NCI-H2107 treated with DMSO at 0.1 percent for 48 hours (cell line): ENCODE data around the gene CLCNKA.
"Not testable (repeated sequence)": the region's sequence is repeated elsewhere in the genome, so short reads cannot be mapped to it uniquely, and the experiment has no call there.

Source experiments
- DNase-seq: peaks from one replicate; lab custom pipeline; 2025; ENCODE audit not compliant: unreplicated experiment; lab: John Stamatoyannopoulos, UW

The CLCNKA gene

DNA sequence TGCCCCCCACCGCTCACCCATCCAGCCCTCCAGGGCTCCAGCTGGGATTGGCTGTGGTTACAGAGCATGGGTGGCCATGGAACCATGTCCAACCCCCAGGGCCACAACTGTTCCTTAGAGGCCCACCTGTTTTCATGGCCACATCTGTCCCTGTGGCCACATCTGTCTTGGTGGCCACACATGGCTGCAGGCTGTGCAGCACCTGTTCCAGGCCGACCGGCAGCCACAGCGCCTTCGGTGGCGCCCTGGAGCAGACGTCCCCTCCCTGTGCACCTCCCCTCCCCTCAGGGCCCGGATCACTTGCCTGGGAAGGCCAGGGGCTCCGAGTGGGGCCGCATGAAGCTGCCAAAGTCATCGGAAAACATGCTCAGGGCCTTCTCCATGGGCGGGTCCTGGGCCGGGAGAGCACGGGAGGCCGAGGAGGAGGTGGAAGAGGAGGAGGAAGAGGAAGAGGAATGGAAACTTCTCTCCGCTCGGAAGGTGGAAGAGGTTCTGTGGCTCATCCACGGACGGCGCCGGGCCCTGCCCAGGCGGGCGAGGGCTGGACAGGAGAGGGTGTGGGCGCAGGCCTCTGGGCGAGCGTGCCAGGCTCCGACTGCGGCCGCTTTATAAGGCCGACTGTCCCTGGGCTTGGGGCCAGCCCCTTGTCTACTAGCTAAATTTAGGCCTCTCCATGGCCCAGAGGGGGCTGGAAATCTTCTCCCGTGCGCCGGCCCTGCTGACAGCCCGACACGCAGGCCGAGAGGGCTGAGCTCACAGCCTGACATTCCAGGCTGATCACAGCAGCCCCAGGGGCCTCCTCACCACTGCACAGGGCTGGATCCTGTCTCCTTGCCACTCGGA lies 4.2 kb upstream of the CLCNKA start, which contains the start of gene HSPB7:
Gene HSPB7, minus strand, starts transcription at position 583 of the 843 bp plus-strand sequence. Its CDS starts 80 bp downstream, at position 503.
- DNase-seq = no peak

DNA sequence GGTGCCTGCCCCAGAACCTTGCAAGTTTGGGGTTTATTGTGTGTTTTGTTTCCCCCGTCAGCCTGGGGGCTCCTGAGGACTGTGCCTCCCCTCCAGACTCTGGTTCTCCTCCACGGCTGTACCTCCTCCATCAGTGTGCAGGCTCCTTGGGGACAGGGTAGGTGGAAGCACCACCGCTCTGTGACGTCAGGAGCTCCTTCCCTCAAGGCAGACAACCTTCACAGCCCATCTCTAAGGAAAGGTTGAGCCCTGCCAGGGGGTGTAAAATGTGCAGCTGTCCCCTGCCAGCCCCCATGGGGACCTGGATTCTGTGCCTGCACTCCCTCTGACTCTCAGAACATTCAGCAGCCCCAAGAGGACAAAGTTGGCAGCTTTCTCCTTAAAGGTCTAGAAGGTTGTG lies 3.5 kb upstream of the CLCNKA start:
- no peak for DNase-seq

DNA sequence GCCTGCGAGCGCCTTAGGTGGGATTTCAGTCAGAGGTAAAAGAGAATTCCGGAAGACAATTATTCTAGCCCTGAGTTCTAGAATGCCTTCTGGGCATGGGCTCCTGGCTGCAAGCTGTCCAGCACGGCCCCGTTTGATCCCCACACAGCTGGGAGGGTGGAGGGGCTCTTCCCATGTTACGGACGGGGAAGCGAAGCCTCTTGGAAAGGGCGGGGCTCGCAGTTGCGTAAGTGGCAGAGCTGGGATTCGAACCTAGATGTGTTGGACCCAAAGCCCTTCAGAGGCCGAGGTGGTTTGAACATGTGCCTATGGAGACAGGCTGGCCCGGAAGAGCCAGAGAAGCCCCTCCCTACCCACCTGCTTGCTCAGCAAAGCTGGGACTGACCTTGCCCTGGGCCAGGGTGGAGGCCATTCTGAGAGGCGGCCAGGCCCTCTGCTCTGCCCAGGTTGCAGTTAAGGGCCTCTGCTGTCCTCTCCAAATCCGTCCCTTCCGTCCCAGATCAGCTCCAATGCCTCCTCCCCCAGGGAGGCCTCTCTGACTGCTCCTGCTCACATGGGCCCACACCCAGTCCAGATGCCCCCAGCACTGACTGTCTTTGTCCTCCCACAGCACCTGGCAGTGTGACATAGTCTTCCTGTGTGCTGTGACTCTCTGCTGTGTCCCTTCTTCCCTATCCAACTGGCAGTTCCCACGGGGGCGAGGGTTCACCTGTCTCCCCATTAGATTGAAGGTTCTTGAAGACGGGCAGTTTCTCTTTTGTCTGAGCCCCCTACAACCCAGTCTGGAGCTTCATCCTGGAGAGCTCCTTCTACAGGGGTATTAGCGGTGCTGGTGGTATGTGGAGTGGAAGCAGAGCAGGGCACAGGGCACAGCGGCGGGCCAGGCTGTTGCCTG lies 2.8 kb upstream of the CLCNKA start:
- DNase-seq = no peak

DNA sequence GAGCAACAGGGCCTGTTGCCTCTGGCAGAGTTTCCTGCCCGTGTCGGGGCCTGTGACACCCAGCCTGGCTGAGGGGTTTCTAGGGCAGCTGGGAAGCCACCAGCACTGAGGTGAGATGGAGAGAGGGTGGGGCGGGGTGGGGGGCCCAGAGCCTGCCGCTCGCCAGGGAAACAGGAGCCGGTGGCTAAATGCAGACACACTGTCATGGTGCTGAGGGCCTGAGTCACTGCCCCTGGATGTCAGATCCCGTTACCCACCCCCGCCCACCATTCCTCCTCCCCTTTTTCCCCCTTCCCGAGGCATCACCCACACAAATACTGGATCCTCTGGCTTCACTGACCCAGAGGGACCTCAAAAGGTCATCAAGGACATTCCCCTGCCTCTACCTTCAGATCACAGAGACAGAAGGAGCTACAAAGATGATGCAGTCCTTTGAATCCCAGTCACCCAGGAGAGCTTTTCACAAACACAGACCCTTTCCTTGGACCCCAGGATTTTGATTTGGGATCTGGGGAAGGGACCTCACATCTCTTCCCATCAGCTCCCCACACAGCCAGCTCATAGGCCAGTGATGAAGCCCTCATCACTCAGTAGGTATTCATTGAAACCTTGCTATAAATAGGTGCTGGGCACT lies 2.1 kb upstream of the CLCNKA start:
- DNase-seq = no peak

DNA sequence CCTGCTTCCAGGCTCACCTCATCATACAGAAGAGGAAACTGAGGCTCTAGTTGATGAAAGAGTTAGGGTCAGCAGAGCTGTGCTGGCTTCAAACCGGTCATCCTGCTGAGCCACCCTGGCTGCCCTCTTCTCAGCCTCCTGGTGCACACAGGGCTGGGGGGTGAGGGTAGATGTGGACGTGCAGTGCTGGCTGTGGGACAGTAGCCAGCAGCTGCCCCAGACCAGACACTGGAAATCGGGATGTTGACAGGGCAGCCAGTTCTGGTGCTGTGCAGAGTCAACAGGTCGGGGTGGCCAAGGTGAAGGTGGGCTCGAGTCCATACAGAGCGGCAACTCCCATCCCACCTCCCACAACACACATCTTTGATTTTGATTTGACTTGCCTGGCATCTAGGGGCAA lies 1.5 kb upstream of the CLCNKA start:
- no peak for DNase-seq

DNA sequence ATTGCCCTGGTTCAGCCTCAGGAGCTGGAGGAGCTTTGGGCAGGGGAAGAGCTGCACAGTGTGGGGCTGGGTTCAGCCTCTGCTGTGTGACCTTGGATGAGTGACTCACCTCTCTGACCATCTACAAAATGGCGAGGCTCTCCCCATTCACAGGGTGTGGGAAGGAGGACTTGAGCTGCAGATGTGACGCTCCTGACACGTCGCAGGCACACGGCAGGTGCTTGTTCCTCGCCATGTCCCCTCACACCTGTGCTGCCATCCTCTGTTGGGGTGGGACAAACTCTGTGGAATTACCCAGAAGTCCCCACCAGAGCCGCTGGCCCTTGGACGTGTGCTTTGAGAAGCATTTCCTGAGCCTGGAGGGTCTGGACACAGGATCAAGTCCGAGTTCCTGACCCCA lies 958 bp upstream of the CLCNKA start:
- DNase-seq = not testable (repeated sequence)

DNA sequence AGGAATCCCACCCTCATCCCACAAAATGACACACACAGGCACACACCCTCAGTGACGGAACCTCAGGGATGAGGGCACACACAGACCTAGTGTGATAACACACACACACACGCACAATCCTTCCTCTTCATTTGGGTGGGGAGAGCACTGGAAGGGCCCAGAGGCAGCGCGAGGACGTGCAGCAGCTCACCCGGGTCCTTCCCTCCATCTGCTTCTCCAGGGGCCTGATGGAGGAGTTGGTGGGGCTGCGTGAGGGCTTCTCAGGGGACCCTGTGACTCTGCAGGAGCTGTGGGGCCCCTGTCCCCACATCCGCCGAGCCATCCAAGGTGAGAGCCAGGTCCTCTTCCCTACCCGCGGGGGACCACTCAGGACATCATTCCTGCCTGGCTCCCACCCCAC lies 557 bp downstream of the CLCNKA start:
- DNase-seq = no peak

DNA sequence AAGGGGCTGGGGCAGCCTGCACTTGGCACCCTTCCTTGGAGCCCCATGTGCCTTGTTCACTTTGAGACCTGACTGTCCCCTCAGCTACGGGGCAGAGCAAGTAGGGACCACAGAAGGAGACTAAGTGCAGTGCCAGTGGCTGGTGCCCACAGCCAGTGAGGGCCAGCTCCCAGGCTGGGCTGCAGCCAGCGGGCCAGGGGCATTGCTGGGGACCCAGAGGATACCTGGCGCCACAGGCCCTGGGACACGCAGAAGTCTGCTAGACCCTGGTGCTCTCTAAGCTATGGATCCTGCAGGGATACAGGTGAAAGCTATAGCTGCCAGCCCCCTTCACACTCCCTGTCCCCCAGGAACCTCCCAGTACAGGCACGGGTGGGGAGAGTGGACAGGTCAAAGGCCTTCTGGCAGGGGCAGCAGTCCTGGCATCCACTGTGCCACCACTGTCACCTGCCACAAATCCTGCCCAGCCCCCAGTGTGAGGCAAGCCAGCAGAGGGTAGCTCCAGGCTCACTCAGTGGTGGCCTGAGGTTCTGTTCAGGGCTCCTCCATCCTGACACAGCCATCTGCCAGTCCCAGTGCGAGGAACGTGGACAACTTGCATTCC lies 1.3 kb downstream of the CLCNKA start:
- DNase-seq = no peak

DNA sequence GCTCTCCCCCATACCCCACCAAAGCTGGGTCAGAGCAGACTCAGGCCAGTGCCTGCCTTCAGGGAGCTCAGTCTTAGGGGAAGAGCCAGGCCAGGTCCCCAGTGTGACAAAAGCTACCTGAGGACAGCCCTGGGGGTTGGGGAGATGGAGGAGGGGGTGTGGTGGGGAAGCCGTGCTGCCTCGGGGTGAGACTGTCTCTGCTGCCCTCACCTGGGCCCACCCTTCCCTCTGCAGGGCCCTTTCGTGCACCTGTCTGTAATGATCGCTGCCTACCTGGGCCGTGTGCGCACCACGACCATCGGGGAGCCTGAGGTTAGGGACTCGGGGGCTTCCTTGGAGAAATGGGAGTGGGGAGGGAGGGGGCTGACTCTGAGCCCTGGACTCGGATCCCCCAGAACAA lies 4.5 kb downstream of the CLCNKA start:
- DNase-seq = not testable (repeated sequence)

DNA sequence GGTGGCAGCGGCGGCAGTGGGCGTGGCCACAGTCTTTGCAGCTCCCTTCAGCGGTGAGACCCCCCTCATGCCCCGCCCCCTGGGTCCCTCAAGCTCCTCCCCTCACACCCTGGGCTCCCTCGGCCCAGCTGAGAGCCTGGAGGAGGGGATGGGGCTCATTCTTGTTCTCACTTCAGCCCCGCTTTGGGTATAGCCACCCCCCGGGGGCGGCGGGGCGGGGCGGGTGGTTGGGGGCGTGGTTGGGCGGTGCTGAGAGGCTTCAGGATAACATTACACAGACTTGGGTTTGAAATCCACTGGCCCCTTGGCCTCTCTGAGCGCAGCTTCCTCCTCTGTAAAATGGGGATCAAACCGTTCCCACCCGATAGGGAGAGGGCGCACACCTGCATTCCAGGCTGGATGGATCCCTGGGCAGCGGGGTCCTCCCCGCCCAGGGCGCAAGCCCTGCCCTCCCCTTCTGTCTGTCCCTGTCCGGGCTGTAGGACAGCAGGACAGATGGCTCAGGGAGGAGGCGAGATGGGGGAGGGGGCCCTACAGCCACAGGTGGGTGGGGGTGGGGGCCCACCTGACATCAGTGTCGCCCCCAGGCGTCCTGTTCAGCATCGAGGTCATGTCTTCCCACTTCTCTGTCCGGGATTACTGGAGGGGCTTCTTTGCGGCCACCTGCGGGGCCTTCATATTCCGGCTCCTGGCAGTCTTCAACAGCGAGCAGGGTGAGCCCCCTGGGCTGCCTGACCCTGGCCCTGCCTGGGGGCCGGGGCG lies 5.1 kb downstream of the CLCNKA start:
- no peak for DNase-seq

DNA sequence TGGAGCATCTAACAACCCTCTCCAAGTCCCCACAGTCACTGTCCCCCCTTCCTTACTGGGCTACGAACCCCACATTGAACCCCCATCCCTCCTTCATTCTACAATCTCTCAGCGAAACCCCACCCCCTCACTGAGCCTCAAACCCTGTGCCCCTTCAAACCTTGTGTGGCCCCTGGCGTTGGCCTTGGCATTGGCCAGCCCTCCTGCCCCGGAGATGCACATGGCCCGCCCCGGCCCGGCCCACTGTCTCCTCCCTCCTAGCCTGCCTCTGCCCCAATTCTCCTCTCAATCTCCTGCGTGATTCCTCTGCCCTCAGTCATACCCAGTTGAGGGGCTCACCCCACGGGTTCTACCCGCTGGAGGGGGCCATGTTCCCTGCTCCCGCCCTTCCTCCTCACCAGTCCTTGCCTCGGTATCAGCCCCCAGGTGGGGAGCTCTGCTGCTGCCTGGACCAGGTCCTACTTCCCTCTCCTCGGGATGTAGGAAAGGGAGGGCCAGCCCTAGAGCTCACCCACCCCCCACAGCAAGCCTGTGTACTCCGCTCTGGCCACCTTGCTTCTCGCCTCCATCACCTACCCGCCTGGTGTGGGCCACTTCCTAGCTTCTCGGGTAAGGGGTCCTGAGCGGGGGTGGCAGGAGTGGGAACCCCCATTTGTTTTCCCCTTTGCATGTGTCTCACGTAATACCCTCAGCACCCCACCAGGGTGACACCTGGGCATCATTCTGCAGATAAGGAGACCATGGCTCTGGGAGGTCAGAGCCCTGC lies 6.6 kb downstream of the CLCNKA start:
- DNase-seq = no peak

DNA sequence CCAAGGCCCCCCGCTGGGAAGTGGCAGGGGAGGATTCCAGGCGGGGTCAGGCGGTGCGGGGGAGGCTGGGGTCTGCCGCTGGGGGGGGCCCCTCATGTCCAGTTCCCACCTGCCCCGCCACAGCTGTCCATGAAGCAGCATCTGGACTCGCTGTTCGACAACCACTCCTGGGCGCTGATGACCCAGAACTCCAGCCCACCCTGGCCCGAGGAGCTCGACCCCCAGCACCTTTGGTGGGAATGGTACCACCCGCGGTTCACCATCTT lies 7.1 kb downstream of the CLCNKA start:
- DNase-seq = not testable (repeated sequence)

DNA sequence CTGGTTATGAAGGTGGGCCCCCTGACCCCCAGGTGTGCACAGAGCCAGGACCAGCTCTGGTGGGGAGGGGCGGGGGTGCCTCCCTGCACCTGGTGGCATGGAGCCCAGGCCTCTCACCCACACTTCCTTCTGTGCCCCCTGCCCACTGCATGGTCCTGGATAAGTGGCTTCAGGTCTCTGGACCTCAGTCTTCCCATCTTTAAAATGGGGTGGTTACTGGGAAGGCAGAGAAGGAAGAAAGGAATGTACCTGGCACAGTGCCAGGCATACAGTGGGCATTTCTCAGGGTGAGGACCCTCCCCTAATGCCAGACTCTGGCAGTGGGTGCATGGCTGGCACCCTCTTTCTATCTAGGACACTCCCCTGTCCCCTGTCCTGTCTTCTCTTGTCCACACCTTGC lies 7.5 kb downstream of the CLCNKA start:
- DNase-seq = no peak

DNA sequence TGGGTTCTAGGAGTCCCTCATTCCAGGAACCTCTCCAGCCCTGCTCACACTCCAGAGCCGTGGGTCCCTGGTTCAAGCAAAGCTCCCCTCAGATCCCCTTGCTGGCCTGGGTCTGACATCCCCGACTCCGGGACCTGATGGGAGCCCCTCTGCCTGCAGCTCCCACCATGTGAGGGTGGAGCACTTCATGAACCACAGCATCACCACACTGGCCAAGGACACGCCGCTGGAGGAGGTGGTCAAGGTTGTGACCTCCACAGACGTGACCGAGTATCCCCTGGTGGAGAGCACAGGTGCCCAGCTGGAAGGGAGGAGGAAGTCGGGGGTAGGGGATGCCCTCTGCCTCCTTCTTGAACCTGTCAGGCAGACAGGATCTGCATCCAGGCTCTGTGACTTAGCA lies 9.7 kb downstream of the CLCNKA start:
- no peak for DNase-seq

DNA sequence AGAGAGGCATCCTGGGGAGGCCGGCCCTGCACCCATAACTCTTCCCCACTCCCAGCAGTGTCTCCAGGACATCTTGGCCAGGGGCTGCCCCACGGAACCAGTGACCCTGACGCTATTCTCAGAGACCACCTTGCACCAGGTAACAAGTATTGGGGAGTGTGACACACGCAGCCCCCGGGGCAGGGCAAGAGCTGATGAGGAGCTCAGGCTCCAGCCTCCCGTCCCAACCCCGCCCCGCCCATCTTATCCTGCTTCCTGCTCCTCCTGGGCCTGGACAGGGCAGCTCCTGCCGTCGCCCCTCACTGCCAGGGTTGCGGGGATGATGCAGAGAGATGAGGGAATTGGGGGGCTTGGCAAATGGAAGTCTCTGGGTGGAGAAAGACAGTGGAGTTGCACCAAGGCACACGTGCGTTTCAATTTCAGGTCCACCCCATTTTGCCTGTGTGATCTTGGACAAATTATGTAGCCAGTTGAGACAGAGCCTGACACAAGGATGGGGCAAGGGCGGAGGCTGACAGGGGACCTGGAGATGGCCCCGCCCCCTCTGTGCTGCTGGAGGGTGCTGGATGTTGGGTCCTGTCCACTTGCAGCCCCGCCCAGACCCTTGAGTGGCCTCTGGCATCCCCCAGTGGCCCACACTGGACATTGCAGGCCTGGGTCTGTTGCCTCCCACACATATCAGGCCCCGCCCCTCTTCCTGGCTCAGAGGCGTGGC lies 10.7 kb downstream of the CLCNKA start:
- peak; percentile 18 for DNase-seq

DNA sequence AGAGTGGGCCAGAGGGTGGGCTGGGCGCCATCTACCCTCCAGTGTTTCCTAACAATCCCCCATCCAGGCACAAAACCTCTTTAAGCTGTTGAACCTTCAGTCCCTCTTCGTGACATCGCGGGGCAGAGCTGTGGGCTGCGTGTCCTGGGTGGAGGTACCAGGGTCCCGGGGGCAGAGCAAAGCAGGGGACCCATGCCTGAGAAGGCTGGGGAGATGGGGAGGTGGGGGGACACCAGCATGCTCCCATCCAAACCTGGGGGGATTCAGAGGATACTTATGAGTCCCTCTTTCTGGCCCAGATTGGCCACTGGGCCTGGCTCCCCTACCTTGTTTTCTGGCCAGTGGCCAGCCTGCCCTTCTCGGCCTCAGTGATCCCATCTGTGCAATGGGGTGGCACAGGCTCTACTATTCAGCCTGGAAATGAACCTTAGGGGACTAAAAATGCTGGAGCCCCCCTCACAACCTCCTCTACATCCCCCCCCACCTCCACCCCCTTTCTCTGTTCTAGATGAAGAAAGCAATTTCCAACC lies 11.3 kb downstream of the CLCNKA start:
- DNase-seq = not testable (repeated sequence)

DNA sequence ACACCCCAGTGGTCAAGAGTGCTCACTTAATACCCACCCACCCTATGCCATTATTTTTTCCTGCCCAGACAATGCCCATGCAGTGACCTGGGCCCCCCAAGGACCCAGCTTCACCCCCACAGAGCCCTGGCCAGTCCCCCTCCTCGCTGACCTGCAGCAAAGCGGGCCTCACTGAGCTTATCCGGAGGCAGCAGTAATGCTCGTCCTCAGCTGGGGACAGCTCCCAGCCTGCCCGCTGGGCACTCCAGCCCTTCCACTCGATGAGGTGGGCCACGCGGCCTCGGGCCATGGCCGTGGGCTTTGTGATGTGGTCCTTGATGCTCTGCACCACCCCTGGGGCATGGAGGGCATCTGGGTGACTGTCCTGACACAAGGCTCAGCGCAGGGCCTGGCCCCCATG lies 14.6 kb downstream of the CLCNKA start:
- not testable (repeated sequence) for DNase-seq

DNA sequence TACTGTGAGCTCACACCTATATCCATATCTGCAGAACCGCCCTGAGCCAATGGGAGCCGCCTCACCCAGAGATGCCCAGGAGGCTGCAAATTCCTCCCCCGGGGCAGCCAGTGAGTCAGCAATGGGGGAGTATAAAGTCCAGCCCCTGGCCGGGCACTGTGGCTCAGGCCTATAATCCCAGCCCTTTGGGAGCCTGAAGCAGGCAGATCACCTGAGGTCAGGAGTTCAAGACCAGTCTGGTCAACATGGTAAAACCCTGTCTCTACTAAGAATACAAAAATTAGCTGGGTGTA lies 16.7 kb downstream of the CLCNKA start:
- no peak for DNase-seq

DNA sequence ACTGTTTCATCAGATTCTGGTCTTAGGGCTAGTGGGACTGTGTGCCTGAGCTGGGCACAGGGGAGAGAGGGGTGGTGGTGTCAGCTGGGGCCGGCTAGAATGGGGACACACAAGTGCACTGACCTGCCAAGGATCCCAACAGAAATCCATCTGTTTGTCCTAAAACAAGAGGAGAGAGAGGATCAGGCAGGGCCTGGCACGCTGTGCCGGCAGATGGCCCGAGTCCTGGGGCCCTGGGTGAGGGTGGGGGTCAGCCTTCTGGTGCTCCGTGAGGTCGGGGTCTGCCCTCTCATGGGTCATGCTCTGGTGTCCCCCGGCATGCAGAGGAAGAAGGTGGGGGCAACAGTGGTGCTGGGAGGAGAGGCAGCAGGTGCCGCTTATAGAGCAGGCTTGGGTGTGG lies 18.0 kb downstream of the CLCNKA start:
- not testable (repeated sequence) for DNase-seq
